Mucosa of stomach (tissue), 1 donor: ENCODE data around the gene TBC1D1.
"Not testable (repeated sequence)": the region's sequence is repeated elsewhere in the genome, so short reads cannot be mapped to it uniquely, and the experiment has no call there.

ENCODE experiments used
- H3K27me3 ChIP-seq: one replicate; pipeline ENCODE4 v1.7.0; 2013; ENCODE audit warnings: mild to moderate bottlenecking, low read length; ENCODE audit not compliant: control insufficient read depth, insufficient read depth
- H3K36me3 ChIP-seq: one replicate; pipeline ENCODE4 v1.7.0; 2013; ENCODE audit warnings: low read length; ENCODE audit not compliant: control insufficient read depth, insufficient read depth
- H3K4me1 ChIP-seq: one replicate; pipeline ENCODE4 v1.7.0; 2013; ENCODE audit warnings: mild to moderate bottlenecking, low read length; ENCODE audit not compliant: control insufficient read depth, insufficient read depth
- H3K4me3 ChIP-seq: one replicate; pipeline ENCODE4 v1.7.0; 2013; ENCODE audit warnings: low read length
- H3K9ac ChIP-seq: one replicate; pipeline ENCODE4 v1.7.0; 2013; ENCODE audit warnings: mild to moderate bottlenecking, low read length, moderate library complexity
- H3K9me3 ChIP-seq: one replicate; pipeline ENCODE4 v1.7.0; 2013; ENCODE audit warnings: mild to moderate bottlenecking, low read length, moderate library complexity; ENCODE audit not compliant: control insufficient read depth
- donor health status: Pancreatic carcinoma.

TBC1D1 gene

GRCh38 chr4:37909332-37910090 lies 18.6 kb downstream of the TBC1D1 start:
- Histone ChIP-seq H3K36me3 (no peaks in the 10 kb centered on the region), H3K27me3 (no peaks in the 10 kb centered on the region), H3K9ac (no peak overlapping the region), H3K4me3 (no peak overlapping the region), H3K9me3 (no peaks in the 10 kb centered on the region), H3K4me1 (no peaks in the 10 kb centered on the region)

- no peak overlapping the region for H3K4me3 ChIP-seq
- no peak overlapping the region for H3K9ac ChIP-seq
- no peaks in the 10 kb centered on the region for H3K36me3 ChIP-seq
- H3K27me3 ChIP-seq, result no peaks in the 10 kb centered on the region
- no peaks in the 10 kb centered on the region for H3K9me3 ChIP-seq
- H3K4me1 ChIP-seq, result no peaks in the 10 kb centered on the region
These were observed 19.2 kb downstream of the TBC1D1 start for GRCh38 chr4:37910091-37910486.

- no peaks in the 10 kb centered on the region for H3K36me3 ChIP-seq
- no peaks in the 10 kb centered on the region for H3K27me3 ChIP-seq
- no peak overlapping the region for H3K4me3 ChIP-seq
- H3K9ac ChIP-seq, result no peak overlapping the region
- no peaks in the 10 kb centered on the region for H3K9me3 ChIP-seq
- H3K4me1 ChIP-seq, result no peaks in the 10 kb centered on the region
These were observed 23.7 kb downstream of the TBC1D1 start for GRCh38 chr4:37914539-37914938.

- Histone ChIP-seq H3K9me3 (no peaks in the 10 kb centered on the region), H3K9ac (no peak overlapping the region), H3K4me3 (no peak overlapping the region)
These were observed 26.5 kb downstream of the TBC1D1 start for GRCh38 chr4:37917388-37917787.

GRCh38 chr4:37918653-37919052 lies 27.8 kb downstream of the TBC1D1 start:
- Histone ChIP-seq H3K9ac (no peak overlapping the region), H3K4me3 (no peak overlapping the region), H3K27me3 (no peaks in the 10 kb centered on the region)

More at GRCh38 chr4:37917388-37917787, 26.5 kb downstream of the TBC1D1 start:
- Histone ChIP-seq H3K27me3 (no peaks in the 10 kb centered on the region), H3K4me1 (no peaks in the 10 kb centered on the region), H3K36me3 (no peaks in the 10 kb centered on the region)

GRCh38 chr4:37922328-37922727 lies 31.4 kb downstream of the TBC1D1 start:
- Histone ChIP-seq H3K9ac (no peak overlapping the region), H3K27me3 (no peaks in the 10 kb centered on the region), H3K4me3 (no peak overlapping the region), H3K9me3 (no peaks in the 10 kb centered on the region), H3K4me1 (no peaks in the 10 kb centered on the region), H3K36me3 (no peaks in the 10 kb centered on the region)

More at GRCh38 chr4:37918653-37919052, 27.8 kb downstream of the TBC1D1 start:
- no peaks in the 10 kb centered on the region for H3K36me3 ChIP-seq
- no peaks in the 10 kb centered on the region for H3K4me1 ChIP-seq
- H3K9me3 ChIP-seq, result no peaks in the 10 kb centered on the region

- not testable (repeated sequence) for H3K4me3 ChIP-seq, H3K27me3 ChIP-seq, H3K36me3 ChIP-seq, H3K4me1 ChIP-seq, H3K9ac ChIP-seq, H3K9me3 ChIP-seq
These were observed 32.2 kb downstream of the TBC1D1 start for GRCh38 chr4:37923089-37923488.

- H3K9ac ChIP-seq, result no peak overlapping the region
- H3K4me1 ChIP-seq, result no peaks in the 10 kb centered on the region
- H3K27me3 ChIP-seq, result no peaks in the 10 kb centered on the region
- no peaks in the 10 kb centered on the region for H3K9me3 ChIP-seq
- no peaks in the 10 kb centered on the region for H3K36me3 ChIP-seq
- no peak overlapping the region for H3K4me3 ChIP-seq
These were observed 34.1 kb downstream of the TBC1D1 start for GRCh38 chr4:37924946-37925345.

GRCh38 chr4:37927434-37927833 lies 36.5 kb downstream of the TBC1D1 start:
- no peaks in the 10 kb centered on the region for H3K36me3 ChIP-seq

GRCh38 chr4:37928426-37929416 lies 37.8 kb downstream of the TBC1D1 start:
- H3K4me1 ChIP-seq, result no peaks in the 10 kb centered on the region
- H3K9ac ChIP-seq, result no peak overlapping the region
- no peak overlapping the region for H3K4me3 ChIP-seq
- H3K27me3 ChIP-seq, result no peaks in the 10 kb centered on the region
- H3K36me3 ChIP-seq, result no peaks in the 10 kb centered on the region
- no peaks in the 10 kb centered on the region for H3K9me3 ChIP-seq

More at GRCh38 chr4:37927434-37927833, 36.5 kb downstream of the TBC1D1 start:
- Histone ChIP-seq H3K4me3 (no peak overlapping the region), H3K4me1 (no peaks in the 10 kb centered on the region), H3K27me3 (no peaks in the 10 kb centered on the region), H3K9me3 (no peaks in the 10 kb centered on the region), H3K9ac (no peak overlapping the region)

GRCh38 chr4:37934096-37934495 lies 43.2 kb downstream of the TBC1D1 start:
- Histone ChIP-seq H3K36me3 (no peaks in the 10 kb centered on the region), H3K4me3 (no peak overlapping the region), H3K9ac (no peak overlapping the region)

GRCh38 chr4:37934609-37935008 lies 43.7 kb downstream of the TBC1D1 start:
- Histone ChIP-seq H3K4me3 (no peak overlapping the region), H3K36me3 (no peaks in the 10 kb centered on the region), H3K4me1 (no peaks in the 10 kb centered on the region), H3K27me3 (no peaks in the 10 kb centered on the region), H3K9me3 (no peaks in the 10 kb centered on the region), H3K9ac (no peak overlapping the region)

More at GRCh38 chr4:37934096-37934495, 43.2 kb downstream of the TBC1D1 start:
- no peaks in the 10 kb centered on the region for H3K4me1 ChIP-seq
- no peaks in the 10 kb centered on the region for H3K9me3 ChIP-seq
- no peaks in the 10 kb centered on the region for H3K27me3 ChIP-seq
